ENCODE measurements around the gene JPT1. TPM values are rescaled to one million over a fixed set of nuclear protein-coding genes. Genes with fewer than 3 reads are reported as not detected.
A peak's percentile ranks its signal among the peaks of the same experiment; 100 is the strongest.

The JPT1 gene
- total RNA-seq, 4 donors from 2014 or later = 18.8 to 45.9 (median 31.7) TPM

- TF ChIP-seq CTCF (IDR thresholded peaks at IDR 0.05) = no peak
- DNase-seq (ENCODE audit: low spot score) (no peak), ATAC-seq (ENCODE audit: low FRiP score) (no peak)
These were observed 50.4 kb downstream of the JPT1 start for GRCh38 chr17:75103601-75104554.

- no peak for TF ChIP-seq CTCF (IDR thresholded peaks at IDR 0.05)
- no peak for ATAC-seq (ENCODE audit: low FRiP score)
These were observed 51.9 kb downstream of the JPT1 start for GRCh38 chr17:75102385-75102821.

GRCh38 chr17:75099881-75100595 lies 54.3 kb downstream of the JPT1 start:
- DNase-seq (ENCODE audit: low spot score) (no peak), ATAC-seq (ENCODE audit: low FRiP score) (no peak)
- no peak for TF ChIP-seq CTCF (IDR thresholded peaks at IDR 0.05)

More at GRCh38 chr17:75102385-75102821, 51.9 kb downstream of the JPT1 start:
- DNase-seq (ENCODE audit: low spot score) = no peak

GRCh38 chr17:75098861-75099260 lies 55.5 kb downstream of the JPT1 start:
- DNase-seq (ENCODE audit: low spot score) (no peak), ATAC-seq (ENCODE audit: low FRiP score) (no peak)
- TF ChIP-seq CTCF (IDR thresholded peaks at IDR 0.05) = no peak

- ATAC-seq (ENCODE audit: low FRiP score) (no peak), DNase-seq (ENCODE audit: low spot score) (no peak)
- TF ChIP-seq CTCF (IDR thresholded peaks at IDR 0.05) = no peak
These were observed 56.4 kb downstream of the JPT1 start for GRCh38 chr17:75097865-75098264.

GRCh38 chr17:75096082-75096625 lies 58.2 kb downstream of the JPT1 start:
- ATAC-seq (ENCODE audit: low FRiP score) (peak; percentile 57), DNase-seq (ENCODE audit: low spot score) (no peak)
- TF ChIP-seq CTCF (IDR thresholded peaks at IDR 0.05) = no peak
